DMS53 (cell line): ENCODE results near the gene CACNA2D2.
A peak's percentile ranks its signal among the peaks of the same experiment; 100 is the strongest.

ENCODE experiments used
- DNase-seq: peaks from one replicate; lab custom pipeline; 2025; lab: John Stamatoyannopoulos, UW

The CACNA2D2 gene

GRCh38 chr3:50371133-50371685 is 132.2 kb downstream of the CACNA2D2 start:
- DNase-seq = no peak

- DNase-seq = peak; percentile 67
These were observed 132.8 kb downstream of the CACNA2D2 start for GRCh38 chr3:50370594-50370993.

DNA sequence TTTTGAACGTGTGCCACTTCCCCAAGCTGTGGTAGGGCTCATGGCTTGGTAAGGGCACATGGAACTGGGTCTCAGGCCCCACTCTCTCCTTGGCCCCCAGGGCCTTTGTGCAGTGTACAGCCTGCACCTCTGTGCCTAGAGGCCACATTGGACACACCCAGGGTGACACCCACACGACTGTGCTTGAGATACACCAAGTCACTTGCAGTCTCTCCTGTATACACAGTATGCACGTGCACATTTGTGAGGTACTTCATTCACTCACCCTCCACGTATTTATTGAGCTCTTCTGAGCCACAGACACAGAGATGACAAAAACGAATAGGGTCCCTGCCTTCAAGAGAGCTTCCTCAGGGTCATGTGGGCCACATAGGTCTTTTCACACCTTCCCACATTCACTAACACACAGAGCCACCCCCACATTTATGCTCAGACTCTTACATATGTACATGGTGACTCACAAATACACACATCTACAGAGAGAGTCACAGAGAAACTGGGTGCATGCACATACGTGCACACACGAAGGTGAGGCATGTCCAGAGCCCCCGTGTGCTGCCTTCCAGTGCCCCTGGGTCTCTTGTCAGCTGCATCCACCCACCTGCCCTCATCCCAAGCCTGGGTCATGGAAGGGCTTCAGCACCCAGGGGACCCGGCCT is 134.3 kb downstream of the CACNA2D2 start:
- DNase-seq = no peak

DNA sequence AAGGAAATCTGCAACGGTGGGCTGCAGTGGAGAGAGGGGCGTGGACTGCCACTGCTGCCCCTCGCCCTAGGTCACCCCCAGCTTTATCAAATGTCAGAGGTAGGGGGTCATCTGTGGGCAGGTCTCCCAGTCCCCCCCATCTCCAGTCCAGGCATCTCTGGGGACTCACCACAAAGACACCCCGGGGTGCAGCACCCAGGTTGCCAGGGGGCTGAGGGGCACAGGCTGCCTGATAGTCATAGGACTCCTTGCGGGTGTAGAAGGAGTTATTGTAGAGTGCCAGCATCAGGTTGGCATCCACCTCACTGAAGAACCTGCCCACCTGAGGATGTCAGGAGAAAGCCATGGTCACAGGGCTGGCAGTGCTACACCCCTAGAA is 137.6 kb downstream of the CACNA2D2 start:
- no peak for DNase-seq

GRCh38 chr3:50365080-50365841 is 138.2 kb downstream of the CACNA2D2 start:
- DNase-seq = peak; percentile 5

DNA sequence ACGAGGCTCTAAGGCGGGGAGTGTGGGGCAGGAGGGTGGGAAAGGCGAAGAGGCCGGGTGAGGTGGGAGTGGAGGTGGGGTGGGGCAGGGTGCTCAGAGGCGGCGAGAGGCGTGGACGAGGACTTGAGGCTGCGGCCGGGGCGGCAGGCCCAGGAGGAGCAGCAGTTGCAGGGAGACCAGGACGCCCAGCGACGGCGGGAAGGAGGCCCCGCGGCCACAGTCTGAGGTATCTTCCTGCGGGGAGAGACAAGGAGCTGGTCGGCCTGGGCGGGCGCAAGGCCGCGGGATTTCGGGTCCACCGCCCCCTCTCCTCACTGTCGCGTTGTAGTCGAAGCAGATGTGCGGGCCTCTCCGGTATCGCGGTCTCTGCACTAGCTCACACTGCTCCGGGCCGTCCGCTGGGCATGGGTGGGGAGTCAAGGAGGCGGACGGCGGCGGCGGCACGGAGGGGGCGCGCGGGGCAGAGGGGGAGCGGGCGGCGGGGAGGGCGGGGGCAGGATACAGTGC is 138.8 kb downstream of the CACNA2D2 start:
- DNase-seq = no peak

- DNase-seq = no peak
These were observed 143.7 kb downstream of the CACNA2D2 start for GRCh38 chr3:50359760-50360110.

GRCh38 chr3:50358911-50359759 is 144.3 kb downstream of the CACNA2D2 start, which contains the start of gene TMEM115:
TMEM115 (minus strand) TSS chr3:50359521; CDS start chr3:50359063, 458 bp downstream.
- peak; percentile 91 for DNase-seq

GRCh38 chr3:50358355-50358910 is 145.0 kb downstream of the CACNA2D2 start:
- peak; percentile 15 for DNase-seq

GRCh38 chr3:50357481-50357880 is 146.0 kb downstream of the CACNA2D2 start:
- DNase-seq = no peak

DNA sequence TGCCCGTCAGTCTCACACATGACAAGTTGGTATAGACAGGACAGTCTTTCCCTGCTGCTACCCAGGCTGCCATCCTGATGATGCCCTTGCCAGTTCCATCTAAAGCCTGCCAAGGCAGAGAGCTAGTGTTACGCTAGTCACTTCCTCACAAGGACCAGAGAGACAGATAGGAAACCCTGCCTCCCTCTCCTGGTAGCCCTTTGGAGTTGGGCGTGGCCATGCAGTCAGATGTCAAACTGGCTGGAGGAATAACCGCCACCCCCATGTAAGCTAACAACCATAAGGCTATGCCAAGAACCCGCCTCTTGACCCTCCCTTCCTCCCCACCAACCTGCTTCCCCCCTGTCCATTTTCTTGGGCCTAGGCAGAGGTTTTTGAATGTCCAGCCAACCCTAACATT is 146.9 kb downstream of the CACNA2D2 start:
- no peak for DNase-seq

GRCh38 chr3:50355829-50356552 is 147.4 kb downstream of the CACNA2D2 start:
- DNase-seq = no peak

GRCh38 chr3:50354850-50355249 is 148.6 kb downstream of the CACNA2D2 start:
- DNase-seq = no peak

DNA sequence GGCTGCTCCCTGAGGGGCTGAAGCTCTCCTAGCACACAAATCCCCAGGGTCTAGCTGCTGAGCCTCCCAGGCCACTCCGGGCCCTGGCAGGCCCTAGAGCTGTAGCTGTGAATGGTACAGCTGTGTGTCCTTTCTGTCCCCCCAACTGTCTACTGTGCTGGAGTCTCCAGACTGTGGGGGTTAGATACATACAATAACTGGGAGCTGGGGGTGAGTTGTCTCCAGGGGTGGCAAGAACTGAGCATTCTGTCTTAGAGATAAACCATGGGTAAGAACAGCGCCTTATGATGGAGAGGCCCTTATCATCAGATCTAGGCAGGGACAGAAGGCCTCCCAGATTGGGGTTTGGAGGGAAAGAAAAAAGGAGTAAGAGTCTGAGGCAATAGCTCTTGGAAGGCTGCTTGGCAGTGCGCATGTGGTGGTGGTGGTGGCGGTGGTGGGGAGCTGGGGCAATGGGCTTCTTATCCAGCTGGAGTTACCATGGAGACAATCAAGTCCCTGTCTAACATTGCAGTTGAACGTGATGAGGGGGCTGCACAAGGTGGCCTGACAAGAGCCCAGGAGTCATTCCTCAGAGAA is 149.2 kb downstream of the CACNA2D2 start:
- DNase-seq = no peak

DNA sequence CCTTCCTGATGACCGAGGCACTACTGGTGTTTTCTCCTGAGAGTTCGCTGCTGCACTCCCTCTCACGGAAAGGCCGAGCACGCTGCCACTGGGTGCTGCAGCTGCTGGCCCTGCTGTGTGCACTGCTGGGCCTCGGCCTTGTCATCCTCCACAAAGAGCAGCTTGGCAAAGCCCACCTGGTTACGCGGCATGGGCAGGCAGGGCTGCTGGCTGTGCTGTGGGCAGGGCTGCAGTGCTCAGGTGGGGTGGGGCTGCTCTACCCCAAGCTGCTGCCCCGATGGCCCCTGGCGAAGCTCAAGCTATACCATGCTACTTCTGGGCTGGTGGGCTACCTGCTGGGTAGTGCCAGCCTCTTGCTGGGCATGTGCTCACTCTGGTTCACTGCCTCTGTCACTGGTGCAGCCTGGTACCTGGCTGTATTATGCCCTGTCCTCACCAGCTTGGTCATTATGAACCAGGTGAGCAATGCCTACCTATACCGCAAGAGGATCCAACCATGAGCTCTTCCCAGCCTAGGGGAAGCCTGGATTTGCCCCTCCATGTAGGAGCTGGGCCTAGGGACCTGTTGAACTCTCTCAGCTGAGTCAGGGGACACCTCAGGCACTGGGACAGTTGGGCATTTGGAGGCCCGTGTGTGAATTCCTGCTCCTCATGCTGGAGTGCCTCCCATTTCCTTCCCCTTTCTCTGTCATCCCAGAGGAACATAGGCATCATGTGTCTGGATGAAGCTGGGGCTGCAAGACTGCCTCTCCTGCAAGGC is 150.0 kb downstream of the CACNA2D2 start:
- DNase-seq = no peak

GRCh38 chr3:50352781-50353180 is 150.7 kb downstream of the CACNA2D2 start:
- peak; percentile 42 for DNase-seq

DNA sequence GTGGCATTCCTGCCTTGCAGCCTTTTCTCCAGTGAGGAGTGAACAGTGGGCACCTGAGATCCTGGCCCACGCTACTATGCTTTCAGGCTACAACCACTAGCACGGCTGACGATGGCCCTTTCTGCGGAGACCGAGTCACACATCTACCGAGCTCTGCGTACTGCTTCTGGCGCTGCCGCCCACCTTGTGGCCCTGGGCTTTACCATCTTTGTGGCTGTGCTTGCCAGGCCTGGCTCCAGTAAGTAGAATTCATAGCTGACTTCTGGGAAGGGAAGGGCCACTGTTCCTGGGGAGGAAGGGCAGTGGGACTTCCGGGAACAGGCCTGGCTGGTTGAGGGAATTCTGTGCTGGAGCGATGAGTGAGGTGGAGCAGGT is 152.1 kb downstream of the CACNA2D2 start:
- DNase-seq = no peak

DNA sequence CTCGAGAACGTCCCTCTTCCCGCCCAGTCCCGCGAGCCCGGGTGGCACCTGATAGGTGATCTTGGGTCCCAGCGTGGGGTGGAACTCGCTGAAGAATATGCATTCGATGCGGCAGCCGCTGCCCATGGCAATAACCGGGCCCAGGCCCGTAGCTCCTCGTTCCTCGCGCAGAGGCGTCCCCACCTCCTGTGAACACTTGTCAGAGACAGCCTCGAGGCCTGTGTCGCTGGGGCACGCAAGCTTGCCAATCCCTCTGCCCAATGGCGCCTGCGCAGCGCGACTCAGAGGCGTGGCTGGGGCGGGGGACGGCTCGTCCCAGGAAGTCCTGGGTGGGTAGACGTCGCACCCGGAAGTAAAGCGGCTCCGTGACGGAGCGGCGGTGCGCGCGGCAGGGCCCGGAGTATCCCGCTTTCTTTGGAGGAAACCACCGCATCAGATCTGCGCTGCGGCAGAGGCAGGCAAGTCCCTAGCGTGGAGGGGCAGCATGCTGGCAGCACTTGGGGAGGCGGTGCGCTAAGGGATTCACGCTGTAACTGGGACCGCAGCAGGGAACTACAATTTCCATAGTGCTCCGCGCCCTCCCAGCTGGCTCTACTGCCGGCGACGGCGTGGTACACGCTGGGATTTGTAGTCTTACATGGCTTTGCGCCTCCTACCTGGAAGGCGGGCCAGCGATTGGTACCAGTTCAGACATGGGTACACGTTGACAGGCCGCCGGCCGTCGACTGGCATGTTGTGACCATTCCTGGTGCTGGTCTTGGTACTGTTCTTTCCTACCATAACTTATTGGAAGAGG is 152.7 kb downstream of the CACNA2D2 start, which contains the start of the genes CYB561D2 and NPRL2:
TSS of gene CYB561D2 (plus strand) at position 336 of the 796 bp plus-strand sequence. CDS start 572 bp downstream, outside the sequence.
TSS of gene NPRL2 (minus strand) at position 249 of the 796 bp plus-strand sequence. CDS start at position 126, 123 bp downstream.
- DNase-seq = peak; percentile 88

GRCh38 chr3:50350213-50350526 is 153.3 kb downstream of the CACNA2D2 start:
- DNase-seq = no peak
